ENCODE measurements around the gene AGAP1.

DNA sequence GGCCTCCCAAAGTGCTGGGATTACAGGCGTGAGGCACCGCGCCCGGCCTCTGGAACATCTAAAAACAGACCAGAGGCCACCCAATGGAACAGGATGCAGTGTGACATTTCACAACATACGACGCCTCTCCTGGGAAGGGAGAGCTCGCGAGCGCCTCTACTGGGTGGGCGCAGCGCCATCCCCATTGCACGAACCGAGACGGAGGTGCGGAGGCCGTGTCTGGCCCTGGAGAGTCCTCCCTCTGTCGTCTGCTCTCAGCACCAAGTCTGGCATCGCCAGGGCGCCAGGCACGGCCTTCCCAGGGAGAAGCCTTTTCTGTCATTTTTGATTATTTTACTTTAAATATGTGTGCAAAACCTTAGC lies 683.7 kb downstream of the AGAP1 start:
- TF ChIP-seq, protein P1, sequence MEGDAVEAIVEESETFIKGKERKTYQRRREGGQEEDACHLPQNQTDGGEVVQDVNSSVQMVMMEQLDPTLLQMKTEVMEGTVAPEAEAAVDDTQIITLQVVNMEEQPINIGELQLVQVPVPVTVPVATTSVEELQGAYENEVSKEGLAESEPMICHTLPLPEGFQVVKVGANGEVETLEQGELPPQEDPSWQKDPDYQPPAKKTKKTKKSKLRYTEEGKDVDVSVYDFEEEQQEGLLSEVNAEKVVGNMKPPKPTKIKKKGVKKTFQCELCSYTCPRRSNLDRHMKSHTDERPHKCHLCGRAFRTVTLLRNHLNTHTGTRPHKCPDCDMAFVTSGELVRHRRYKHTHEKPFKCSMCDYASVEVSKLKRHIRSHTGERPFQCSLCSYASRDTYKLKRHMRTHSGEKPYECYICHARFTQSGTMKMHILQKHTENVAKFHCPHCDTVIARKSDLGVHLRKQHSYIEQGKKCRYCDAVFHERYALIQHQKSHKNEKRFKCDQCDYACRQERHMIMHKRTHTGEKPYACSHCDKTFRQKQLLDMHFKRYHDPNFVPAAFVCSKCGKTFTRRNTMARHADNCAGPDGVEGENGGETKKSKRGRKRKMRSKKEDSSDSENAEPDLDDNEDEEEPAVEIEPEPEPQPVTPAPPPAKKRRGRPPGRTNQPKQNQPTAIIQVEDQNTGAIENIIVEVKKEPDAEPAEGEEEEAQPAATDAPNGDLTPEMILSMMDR (IDR thresholded peaks at IDR 0.05), result peak in 1 of 12 donors; percentile 27
- no peak for TF ChIP-seq POLR2A (IDR thresholded peaks at IDR 0.05)

Measured in heart left ventricle (tissue), 13 donors.